K562 (cell line): ENCODE data around the gene CHURC1.

Experiments
- CBX5 ChIP-seq: IDR thresholded peaks from 2 replicates; pipeline ENCODE4 v1.6.1; 2014; ENCODE audit warnings: low read depth, borderline replicate concordance
- FOXK1 ChIP-seq: sonication (generic); formaldehyde crosslinking; IDR thresholded peaks from 2 replicates; pipeline ENCODE4 v1.8.0; 2022; ENCODE audit warnings: missing genetic modification reagents, mild to moderate bottlenecking, borderline replicate concordance
- MYC ChIP-seq, 2 experiments: fragments of 250-450 bp in 1 of 2; sonication (Bioruptor Pico) in 1 of 2; IDR thresholded peaks; 2 replicates each; pipeline versions ENCODE4 v1.5.1 to v1.6.1; 2012 to 2021; ENCODE audit warnings: low read depth in 2 of 2, borderline replicate concordance in 1 of 2, improper control_type of control experiment in 1 of 2, low read length in 1 of 2, mild to moderate bottlenecking in 1 of 2, moderate library complexity in 1 of 2
- RBFOX2 ChIP-seq: fragments of 200-400 bp; formaldehyde crosslinking; IDR thresholded peaks from 2 replicates; pipeline ENCODE4 v1.6.1; 2017; ENCODE audit warnings: low read depth, mild to moderate bottlenecking, low read length, moderate library complexity
- SMARCC2 ChIP-seq: fragments of 450-650 bp; IDR thresholded peaks from 2 replicates; pipeline ENCODE4 v1.6.1; 2017; ENCODE audit warnings: antibody characterized with exemption, moderate library complexity, mild to moderate bottlenecking, low read depth
- ZNF165 ChIP-seq: fragments of 250-450 bp; sonication (Bioruptor Pico); IDR thresholded peaks from 2 replicates; pipeline ENCODE4 v1.4.0; 2020; ENCODE audit warnings: borderline replicate concordance
- ZNF212 ChIP-seq: fragments of 450-650 bp; formaldehyde crosslinking; IDR thresholded peaks from 2 replicates; pipeline ENCODE4 v1.4.0; 2020; ENCODE audit warnings: mild to moderate bottlenecking

- no peak for TF ChIP-seq ZNF165 (CRISPR knock-in tag)
- TF ChIP-seq FOXK1 (CRISPR knock-in tag) = no peak
- no peak for TF ChIP-seq ZNF212
- TF ChIP-seq SMARCC2 = no peak
- no peak for TF ChIP-seq RBFOX2
- 0 out of 2 replicates have a peak, but pooled peaks have one; percentile 31 for TF ChIP-seq MYC (IDR thresholded peaks at IDR 0.05; ENCODE audit: low read depth, low read length)
- no peak for TF ChIP-seq MYC (CRISPR knock-in tag; IDR thresholded peaks at IDR 0.05; ENCODE audit: borderline replicate concordance, low read depth)
- no peak for TF ChIP-seq CBX5
Observed at GRCh38 chr14:64952598-64953309, 38.5 kb downstream of the CHURC1 start.
